ENCODE measurements around the gene FRMD4A.

DNA sequence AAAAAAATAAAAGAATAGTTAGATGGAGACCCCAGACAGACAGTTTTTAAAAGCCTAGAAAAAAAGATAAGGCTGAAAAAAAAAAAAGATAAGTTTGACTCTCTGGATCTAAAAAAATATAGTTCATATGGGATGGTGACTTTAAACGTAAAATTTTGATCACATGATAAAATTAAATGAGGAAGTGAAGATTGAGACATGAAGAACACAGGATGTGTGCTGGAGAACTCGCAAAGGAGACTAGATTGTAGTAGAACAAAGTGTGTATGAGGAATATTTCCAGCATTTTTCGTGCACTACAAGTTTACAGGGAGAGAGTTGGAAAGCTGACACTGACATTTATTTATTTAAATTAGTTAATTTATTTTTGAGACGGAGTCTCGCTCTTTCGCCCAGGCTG, 457.5 kb downstream of the FRMD4A start:
- no peak for TF ChIP-seq EZH2 (IDR thresholded peaks at IDR 0.05; ENCODE audit: borderline replicate concordance)
- TF ChIP-seq, protein P1, sequence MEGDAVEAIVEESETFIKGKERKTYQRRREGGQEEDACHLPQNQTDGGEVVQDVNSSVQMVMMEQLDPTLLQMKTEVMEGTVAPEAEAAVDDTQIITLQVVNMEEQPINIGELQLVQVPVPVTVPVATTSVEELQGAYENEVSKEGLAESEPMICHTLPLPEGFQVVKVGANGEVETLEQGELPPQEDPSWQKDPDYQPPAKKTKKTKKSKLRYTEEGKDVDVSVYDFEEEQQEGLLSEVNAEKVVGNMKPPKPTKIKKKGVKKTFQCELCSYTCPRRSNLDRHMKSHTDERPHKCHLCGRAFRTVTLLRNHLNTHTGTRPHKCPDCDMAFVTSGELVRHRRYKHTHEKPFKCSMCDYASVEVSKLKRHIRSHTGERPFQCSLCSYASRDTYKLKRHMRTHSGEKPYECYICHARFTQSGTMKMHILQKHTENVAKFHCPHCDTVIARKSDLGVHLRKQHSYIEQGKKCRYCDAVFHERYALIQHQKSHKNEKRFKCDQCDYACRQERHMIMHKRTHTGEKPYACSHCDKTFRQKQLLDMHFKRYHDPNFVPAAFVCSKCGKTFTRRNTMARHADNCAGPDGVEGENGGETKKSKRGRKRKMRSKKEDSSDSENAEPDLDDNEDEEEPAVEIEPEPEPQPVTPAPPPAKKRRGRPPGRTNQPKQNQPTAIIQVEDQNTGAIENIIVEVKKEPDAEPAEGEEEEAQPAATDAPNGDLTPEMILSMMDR (IDR thresholded peaks at IDR 0.05; ENCODE audit: poor library complexity), result no peak
- TF ChIP-seq EZH2phosphoT487 (IDR thresholded peaks at IDR 0.05; ENCODE audit: low read depth, severe bottlenecking, unreplicated experiment), result no peak

Measured in hepatocyte (in vitro differentiated cells).